Measurements from ENCODE around the gene C6. TPM values are rescaled to one million over a fixed set of nuclear protein-coding genes. Genes with fewer than 3 reads are reported as not detected.

C6 gene
- polyA plus RNA-seq, 3 donors, result not detected

GRCh38 chr5:41182666-41183065 is 30.7 kb downstream of the C6 start:
- no peak overlapping the region for H3K4me2 ChIP-seq (replicated peaks; ENCODE audit: extremely low read depth, low read length, poor library complexity, severe bottlenecking)
- H3K27ac ChIP-seq (ENCODE audit: low read depth in 1 of 2, low read length in 2 of 2), result no peak overlapping the region
- H2AFZ ChIP-seq (ENCODE audit: insufficient read depth, low read depth, low read length, poor library complexity, severe bottlenecking), result no peak overlapping the region
- no peaks in the 10 kb centered on the region for H3K27me3 ChIP-seq (ENCODE audit: control insufficient read depth in 2 of 2, insufficient read depth in 2 of 2, low read length in 2 of 2)
- Mint-ChIP-seq H3K36me3 (no peaks in the 10 kb centered on the region), H3K4me1 (no peaks in the 10 kb centered on the region), H3K27me3 (ENCODE audit: low read depth in 3 of 3) (no peaks in the 10 kb centered on the region), H3K9me3 (peaks cover 0 to 4% (median 0%) of the 10 kb centered on the region in 7 donors), H3K4me3 (no peak overlapping the region), H3K27ac (no peak overlapping the region)
- H3K4me3 ChIP-seq (replicated peaks in 1 of 3; ENCODE audit: low read depth in 2 of 3, low read length in 3 of 3), result no peak overlapping the region
- H3K9ac ChIP-seq (ENCODE audit: insufficient read depth, low read length, poor library complexity, severe bottlenecking), result no peak overlapping the region
- no peak for TF ChIP-seq CTCF (IDR thresholded peaks at IDR 0.05)
- H3K9me3 ChIP-seq (replicated peaks in 1 of 2; ENCODE audit: control insufficient read depth in 1 of 2, insufficient read depth in 1 of 2, low read length in 2 of 2), result no peaks in the 10 kb centered on the region
- intact Hi-C loops (cut with micrococcal nuclease), result no loop called here
- H3K79me2 ChIP-seq (ENCODE audit: insufficient read depth, low read length), result no peaks in the 10 kb centered on the region
- no peak for DNase-seq
- no peaks in the 10 kb centered on the region for H3K36me3 ChIP-seq (replicated peaks in 1 of 2; ENCODE audit: control insufficient read depth in 1 of 2, insufficient read depth in 2 of 2, low read length in 2 of 2)
- no peaks in the 10 kb centered on the region for H3K4me1 ChIP-seq (ENCODE audit: control insufficient read depth in 1 of 2, insufficient read depth in 2 of 2, low read length in 2 of 2)
- no peaks in the 10 kb centered on the region for H4K20me1 ChIP-seq (ENCODE audit: insufficient read depth, low read length)

GRCh38 chr5:41181691-41182564 is 31.4 kb downstream of the C6 start:
- Histone ChIP-seq H3K27me3 (ENCODE audit: control insufficient read depth in 2 of 2, insufficient read depth in 2 of 2, low read length in 2 of 2) (no peaks in the 10 kb centered on the region), H3K36me3 (replicated peaks in 1 of 2; ENCODE audit: control insufficient read depth in 1 of 2, insufficient read depth in 2 of 2, low read length in 2 of 2) (no peaks in the 10 kb centered on the region), H3K9ac (ENCODE audit: insufficient read depth, low read length, poor library complexity, severe bottlenecking) (no peak overlapping the region), H3K27ac (ENCODE audit: low read depth in 1 of 2, low read length in 2 of 2) (no peak overlapping the region), H4K20me1 (ENCODE audit: insufficient read depth, low read length) (no peaks in the 10 kb centered on the region), H3K4me2 (replicated peaks; ENCODE audit: extremely low read depth, low read length, poor library complexity, severe bottlenecking) (no peak overlapping the region), H3K79me2 (ENCODE audit: insufficient read depth, low read length) (no peaks in the 10 kb centered on the region), H3K9me3 (replicated peaks in 1 of 2; ENCODE audit: control insufficient read depth in 1 of 2, insufficient read depth in 1 of 2, low read length in 2 of 2) (no peaks in the 10 kb centered on the region), H2AFZ (ENCODE audit: insufficient read depth, low read depth, low read length, poor library complexity, severe bottlenecking) (no peak overlapping the region), H3K4me1 (ENCODE audit: control insufficient read depth in 1 of 2, insufficient read depth in 2 of 2, low read length in 2 of 2) (no peaks in the 10 kb centered on the region), H3K4me3 (replicated peaks in 1 of 3; ENCODE audit: low read depth in 2 of 3, low read length in 3 of 3) (no peak overlapping the region)
- H3K4me3 Mint-ChIP-seq, result no peak overlapping the region
- no peaks in the 10 kb centered on the region for H3K27me3 Mint-ChIP-seq (ENCODE audit: low read depth in 3 of 3)
- H3K4me1 Mint-ChIP-seq, result no peaks in the 10 kb centered on the region
- no CpG with 5 or more reads among the region's 5 CpGs for WGBS (ENCODE audit: insufficient coverage)
- intact Hi-C loops (cut with micrococcal nuclease), result no loop called here
- no peak overlapping the region for H3K27ac Mint-ChIP-seq
- H3K9me3 Mint-ChIP-seq, result peaks cover 0 to 4% (median 0%) of the 10 kb centered on the region in 7 donors
- H3K36me3 Mint-ChIP-seq, result no peaks in the 10 kb centered on the region
- no peak for TF ChIP-seq CTCF (IDR thresholded peaks at IDR 0.05)
- DNase-seq, result no peak
